ENCODE results near the gene CLCF1. TPM values are rescaled to one million over a fixed set of nuclear protein-coding genes. Genes with fewer than 3 reads are reported as not detected.

The CLCF1 gene
- total and polyA plus RNA-seq, 2 of the 13 experiments (the other 11 are each of a cell fraction or from before 2014, with no cell fraction given), result 0.49 to 0.78 TPM

DNA sequence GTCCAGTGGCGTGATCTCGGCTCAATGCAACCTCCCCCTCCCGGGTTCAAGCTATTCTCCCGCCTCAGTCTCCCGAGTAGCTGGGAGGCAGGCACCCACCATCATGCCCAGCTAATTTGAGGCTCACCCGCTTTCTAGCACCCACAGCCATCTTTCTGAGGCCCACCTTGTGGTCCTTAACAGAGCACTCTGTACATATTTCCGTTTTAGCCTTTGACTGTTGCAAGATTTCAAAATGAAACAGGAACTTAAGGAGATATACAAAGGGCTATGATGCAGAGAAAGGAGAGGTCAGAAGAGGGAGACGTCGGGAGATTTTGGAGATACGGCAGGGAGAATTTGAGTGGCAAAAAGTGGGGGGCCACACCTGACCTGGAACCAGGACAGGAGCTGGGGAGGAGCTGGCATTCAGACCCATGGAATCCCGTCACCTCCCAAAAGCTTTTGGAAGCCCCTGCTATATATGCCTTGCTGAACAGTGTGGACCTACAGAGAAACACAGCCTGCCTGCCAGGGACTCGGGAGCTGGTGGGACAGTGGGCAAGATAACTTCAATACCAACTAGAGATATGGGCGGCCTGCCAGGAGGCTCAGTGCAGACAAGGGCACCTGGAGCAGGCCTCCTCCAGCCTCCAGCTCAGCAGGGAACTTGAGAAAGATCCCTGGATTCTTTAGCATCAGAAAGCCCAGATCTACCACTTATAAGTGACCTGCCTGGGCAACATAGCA lies 8.0 kb upstream of the CLCF1 start:
- BruUV-seq (replicated peaks), result no TSS peak
- Histone ChIP-seq H3K4me3 (replicated peaks in 1 of 3; ENCODE audit: insufficient read depth in 1 of 3, low read depth in 2 of 3, low read length in 3 of 3) (no peak overlapping the region), H3K4me2 (ENCODE audit: low read depth, low read length) (peak overlapping the region; percentile 34; the same call in 1 of the 2 replicates), H3K36me3 (replicated peaks in 1 of 2; ENCODE audit: control insufficient read depth in 1 of 2, insufficient read depth in 2 of 2, low read length in 2 of 2) (no peaks in the 10 kb centered on the region), H3K27me3 (ENCODE audit: control insufficient read depth in 1 of 2, insufficient read depth in 2 of 2, low read length in 2 of 2) (peaks cover 2 to 34% of the 10 kb centered on the region in 2 experiments; a peak in 2 of 5 replicates), H3K27ac (ENCODE audit: extremely low read length, insufficient read depth, low read length) (no peak overlapping the region), H3K9me3 (ENCODE audit: low read length) (no peaks in the 10 kb centered on the region), H4K20me1 (ENCODE audit: insufficient read depth, low read length) (no peaks in the 10 kb centered on the region), H3K9ac (ENCODE audit: insufficient read depth, low read depth, low read length) (no peak overlapping the region), H3K79me2 (ENCODE audit: insufficient read depth, low read length) (no peaks in the 10 kb centered on the region), H2AFZ (ENCODE audit: low read length) (no peak overlapping the region), H3K4me1 (ENCODE audit: insufficient read depth, low read length) (peaks cover 30% of the 10 kb centered on the region)
- intact Hi-C loops (cut with micrococcal nuclease; ENCODE audit: unreplicated experiment) (loop anchor here (10.0 kb wide), 1 partner anchor 137 kb away; no protein-coding TSS in a partner anchor), in situ Hi-C loops (cut with HindIII; ENCODE audit: extremely low pct_ligation_motif_present, low pct_unique_long_range_greater_than_20kb) (loop anchor here (5.0 kb wide), 1 partner anchor 119 kb away; no protein-coding TSS in a partner anchor)
- FAIRE-seq (no peak), DNase-seq (ENCODE audit: low spot score) (no peak), ATAC-seq (no peak)
- ChIA-PET POLR2A (interaction anchor here (0.8 to 18.5 kb wide), 4 partner anchors 8 to 64 kb away, joined by 3 to 365 read pairs (median 3); partner anchors contain the start of genes CLCF1 and POLD4), CTCF (ENCODE audit: low intra/inter-chr PET ratio, low total read pairs) (interaction anchor here (1.6 to 2.3 kb wide), 3 partner anchors 25 to 31 kb away, joined by 6 to 45 read pairs (median 25); partner anchors contain the start of gene POLD4)
- WGBS (ENCODE audit: low lambda C conversion rate), result 27% methylated on average over 11 of the region's 13 CpGs
- no peak for TF ChIP-seq PRMT3 (CRISPR knock-in tag; IDR thresholded peaks at IDR 0.05; ENCODE audit: borderline replicate concordance, low read depth)
- no peak for TF ChIP-seq ZFX (CRISPR knock-in tag; IDR thresholded peaks at IDR 0.05; ENCODE audit: low read depth)
- TF ChIP-seq, protein P1, sequence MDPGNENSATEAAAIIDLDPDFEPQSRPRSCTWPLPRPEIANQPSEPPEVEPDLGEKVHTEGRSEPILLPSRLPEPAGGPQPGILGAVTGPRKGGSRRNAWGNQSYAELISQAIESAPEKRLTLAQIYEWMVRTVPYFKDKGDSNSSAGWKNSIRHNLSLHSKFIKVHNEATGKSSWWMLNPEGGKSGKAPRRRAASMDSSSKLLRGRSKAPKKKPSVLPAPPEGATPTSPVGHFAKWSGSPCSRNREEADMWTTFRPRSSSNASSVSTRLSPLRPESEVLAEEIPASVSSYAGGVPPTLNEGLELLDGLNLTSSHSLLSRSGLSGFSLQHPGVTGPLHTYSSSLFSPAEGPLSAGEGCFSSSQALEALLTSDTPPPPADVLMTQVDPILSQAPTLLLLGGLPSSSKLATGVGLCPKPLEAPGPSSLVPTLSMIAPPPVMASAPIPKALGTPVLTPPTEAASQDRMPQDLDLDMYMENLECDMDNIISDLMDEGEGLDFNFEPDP (CRISPR knock-in tag; conservative IDR thresholded peaks at IDR 0.05), result no peak
- TF ChIP-seq, protein P2, sequence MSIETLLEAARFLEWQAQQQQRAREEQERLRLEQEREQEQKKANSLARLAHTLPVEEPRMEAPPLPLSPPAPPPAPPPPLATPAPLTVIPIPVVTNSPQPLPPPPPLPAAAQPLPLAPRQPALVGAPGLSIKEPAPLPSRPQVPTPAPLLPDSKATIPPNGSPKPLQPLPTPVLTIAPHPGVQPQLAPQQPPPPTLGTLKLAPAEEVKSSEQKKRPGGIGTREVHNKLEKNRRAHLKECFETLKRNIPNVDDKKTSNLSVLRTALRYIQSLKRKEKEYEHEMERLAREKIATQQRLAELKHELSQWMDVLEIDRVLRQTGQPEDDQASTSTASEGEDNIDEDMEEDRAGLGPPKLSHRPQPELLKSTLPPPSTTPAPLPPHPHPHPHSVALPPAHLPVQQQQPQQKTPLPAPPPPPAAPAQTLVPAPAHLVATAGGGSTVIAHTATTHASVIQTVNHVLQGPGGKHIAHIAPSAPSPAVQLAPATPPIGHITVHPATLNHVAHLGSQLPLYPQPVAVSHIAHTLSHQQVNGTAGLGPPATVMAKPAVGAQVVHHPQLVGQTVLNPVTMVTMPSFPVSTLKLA (IDR thresholded peaks at IDR 0.05), result no peak
- TF ChIP-seq RELA (CRISPR knock-in tag; IDR thresholded peaks at IDR 0.05), result no peak
- TF ChIP-seq, protein P3, sequence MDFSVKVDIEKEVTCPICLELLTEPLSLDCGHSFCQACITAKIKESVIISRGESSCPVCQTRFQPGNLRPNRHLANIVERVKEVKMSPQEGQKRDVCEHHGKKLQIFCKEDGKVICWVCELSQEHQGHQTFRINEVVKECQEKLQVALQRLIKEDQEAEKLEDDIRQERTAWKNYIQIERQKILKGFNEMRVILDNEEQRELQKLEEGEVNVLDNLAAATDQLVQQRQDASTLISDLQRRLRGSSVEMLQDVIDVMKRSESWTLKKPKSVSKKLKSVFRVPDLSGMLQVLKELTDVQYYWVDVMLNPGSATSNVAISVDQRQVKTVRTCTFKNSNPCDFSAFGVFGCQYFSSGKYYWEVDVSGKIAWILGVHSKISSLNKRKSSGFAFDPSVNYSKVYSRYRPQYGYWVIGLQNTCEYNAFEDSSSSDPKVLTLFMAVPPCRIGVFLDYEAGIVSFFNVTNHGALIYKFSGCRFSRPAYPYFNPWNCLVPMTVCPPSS (IDR thresholded peaks at IDR 0.05), result no peak
- TF ChIP-seq ZNF773 (CRISPR knock-in tag; IDR thresholded peaks at IDR 0.05; ENCODE audit: borderline replicate concordance), result no peak
- no peak for TF ChIP-seq SMYD3 (CRISPR knock-in tag; IDR thresholded peaks at IDR 0.05)
- TF ChIP-seq ZNF563 (CRISPR knock-in tag; IDR thresholded peaks at IDR 0.05), result no peak
- TF ChIP-seq, protein P4, sequence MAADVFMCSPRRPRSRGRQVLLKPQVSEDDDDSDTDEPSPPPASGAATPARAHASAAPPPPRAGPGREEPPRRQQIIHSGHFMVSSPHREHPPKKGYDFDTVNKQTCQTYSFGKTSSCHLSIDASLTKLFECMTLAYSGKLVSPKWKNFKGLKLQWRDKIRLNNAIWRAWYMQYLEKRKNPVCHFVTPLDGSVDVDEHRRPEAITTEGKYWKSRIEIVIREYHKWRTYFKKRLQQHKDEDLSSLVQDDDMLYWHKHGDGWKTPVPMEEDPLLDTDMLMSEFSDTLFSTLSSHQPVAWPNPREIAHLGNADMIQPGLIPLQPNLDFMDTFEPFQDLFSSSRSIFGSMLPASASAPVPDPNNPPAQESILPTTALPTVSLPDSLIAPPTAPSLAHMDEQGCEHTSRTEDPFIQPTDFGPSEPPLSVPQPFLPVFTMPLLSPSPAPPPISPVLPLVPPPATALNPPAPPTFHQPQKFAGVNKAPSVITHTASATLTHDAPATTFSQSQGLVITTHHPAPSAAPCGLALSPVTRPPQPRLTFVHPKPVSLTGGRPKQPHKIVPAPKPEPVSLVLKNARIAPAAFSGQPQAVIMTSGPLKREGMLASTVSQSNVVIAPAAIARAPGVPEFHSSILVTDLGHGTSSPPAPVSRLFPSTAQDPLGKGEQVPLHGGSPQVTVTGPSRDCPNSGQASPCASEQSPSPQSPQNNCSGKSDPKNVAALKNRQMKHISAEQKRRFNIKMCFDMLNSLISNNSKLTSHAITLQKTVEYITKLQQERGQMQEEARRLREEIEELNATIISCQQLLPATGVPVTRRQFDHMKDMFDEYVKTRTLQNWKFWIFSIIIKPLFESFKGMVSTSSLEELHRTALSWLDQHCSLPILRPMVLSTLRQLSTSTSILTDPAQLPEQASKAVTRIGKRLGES (CRISPR knock-in tag; IDR thresholded peaks at IDR 0.05; ENCODE audit: borderline replicate concordance), result no peak
- TF ChIP-seq ZNF44 (CRISPR knock-in tag; IDR thresholded peaks at IDR 0.05), result no peak
- no peak for TF ChIP-seq ZNF20 (CRISPR knock-in tag; IDR thresholded peaks at IDR 0.05)

All from HepG2 (cell line).